Hypothalamus (tissue), 51 donors: ENCODE measurements around the gene KIAA1191.
"Not testable (repeated sequence)": the region's sequence is repeated elsewhere in the genome, so short reads cannot be mapped to it uniquely, and the experiment has no call there.

Experiments used
- DNase-seq, 51 donors: peaks; one replicate each; lab custom pipeline; 2025; lab: John Stamatoyannopoulos, UW

The KIAA1191 gene

DNA sequence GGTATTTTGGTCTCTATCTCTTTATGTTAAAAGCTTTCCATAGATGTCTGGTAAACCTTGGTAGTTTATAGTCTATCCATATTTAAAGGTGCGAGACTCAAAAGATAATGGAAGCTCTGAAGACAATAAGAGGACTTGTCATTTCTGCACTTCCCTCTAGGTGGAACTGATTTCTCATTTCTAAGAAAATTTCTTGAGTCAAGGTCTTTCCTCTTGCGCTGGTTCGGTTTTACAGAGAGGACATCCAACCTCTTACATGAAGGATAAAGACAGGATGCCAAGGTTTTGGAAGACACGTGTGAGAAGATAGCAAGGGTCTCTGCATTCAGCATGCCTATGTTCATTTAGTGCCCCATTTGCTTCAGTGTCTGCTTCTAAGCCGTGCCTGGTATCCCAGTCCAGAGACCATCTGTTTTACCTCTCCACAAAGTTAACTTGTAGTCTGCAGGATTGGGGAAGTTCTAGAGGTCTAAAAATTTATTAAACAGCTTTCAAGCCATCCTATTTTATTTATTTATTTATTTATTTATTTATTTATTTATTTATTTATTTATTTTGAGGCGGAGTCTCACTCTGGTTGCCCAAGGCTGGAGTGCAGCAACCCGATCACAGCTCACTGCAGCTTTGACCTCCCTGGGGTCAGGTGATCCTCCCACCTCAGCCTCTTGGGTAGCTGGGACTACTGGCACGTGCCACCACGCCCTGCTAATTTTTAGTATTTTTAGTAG, 41.6 kb downstream of the KIAA1191 start:
- DNase-seq = no peak

DNA sequence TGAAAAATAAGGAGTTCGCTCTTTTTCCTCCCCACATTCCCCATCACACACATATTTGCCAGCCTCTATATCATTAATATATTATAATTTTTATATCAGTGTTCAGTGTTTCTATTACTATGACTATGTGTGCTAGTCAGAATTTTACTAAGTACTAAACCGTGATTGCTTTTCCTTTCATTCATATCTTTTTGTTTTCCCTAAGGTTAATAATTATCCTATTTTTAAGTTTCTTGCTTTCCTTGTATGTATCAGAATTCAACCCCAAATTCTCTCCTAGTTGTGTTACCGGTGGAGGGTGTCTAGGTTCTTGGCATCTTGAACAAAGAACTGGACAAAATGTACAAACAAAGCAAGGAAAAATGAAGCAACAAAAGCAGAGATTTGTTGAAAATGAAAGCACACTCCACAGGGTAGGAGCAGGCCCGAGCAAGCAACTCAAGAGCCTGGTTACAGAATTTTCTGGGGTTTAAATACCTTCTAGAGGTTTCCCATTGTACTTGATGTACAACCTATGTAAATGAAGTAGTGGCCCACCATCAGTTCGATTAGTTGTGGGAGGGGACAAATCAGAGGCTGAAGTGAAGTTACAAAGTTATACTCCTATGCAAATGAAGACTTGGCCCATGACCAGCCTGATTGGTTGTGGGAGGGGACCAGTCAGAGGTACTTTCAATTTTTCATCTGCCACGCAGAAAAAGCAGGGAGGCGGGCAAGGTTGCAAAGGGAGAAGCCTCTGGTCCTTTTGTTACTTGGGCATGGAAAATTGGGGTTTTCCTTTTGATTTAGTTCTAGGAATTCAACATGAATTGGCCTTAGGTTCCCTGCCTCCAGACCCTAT, 43.8 kb downstream of the KIAA1191 start:
- no peak for DNase-seq

- DNase-seq = not testable (repeated sequence)
Observed at GRCh38 chr5:176305356-176305755, 56.2 kb downstream of the KIAA1191 start.
